ENCODE results near the gene IGFALS.

IGFALS gene

GRCh38 chr16:1775006-1775845 lies 18.3 kb downstream of the IGFALS start:
- DNase-seq: no peak

- no peak for DNase-seq
Measured at GRCh38 chr16:1774448-1774780, 19.1 kb downstream of the IGFALS start.

- no peak for DNase-seq
Measured at GRCh38 chr16:1773703-1774447, 19.6 kb downstream of the IGFALS start.

GRCh38 chr16:1772908-1773702 lies 20.4 kb downstream of the IGFALS start, which contains the start of gene MRPS34:
MRPS34 (minus strand) TSS chr16:1773134; CDS start chr16:1773119, 15 bp downstream.
- peak; percentile 89 for DNase-seq

- DNase-seq: peak; percentile 73
Measured at GRCh38 chr16:1772362-1772907, 21.1 kb downstream of the IGFALS start, which contains the start of gene EME2. EME2 (plus strand) TSS chr16:1772810; CDS start chr16:1773228, 418 bp downstream.

GRCh38 chr16:1771864-1772361 lies 21.6 kb downstream of the IGFALS start:
- DNase-seq: no peak

- DNase-seq: peak; percentile 88
Measured at GRCh38 chr16:1771188-1771863, 22.2 kb downstream of the IGFALS start, which contains the start of gene NME3. NME3 (minus strand) TSS chr16:1771543; CDS start chr16:1771534, 9 bp downstream.

GRCh38 chr16:1770328-1771187 lies 22.9 kb downstream of the IGFALS start:
- peak; percentile 72 for DNase-seq

- no peak for DNase-seq
Measured at GRCh38 chr16:1769402-1770300, 23.9 kb downstream of the IGFALS start.

- DNase-seq: no peak
Measured at GRCh38 chr16:1768767-1769401, 24.6 kb downstream of the IGFALS start.

GRCh38 chr16:1768061-1768766 lies 25.3 kb downstream of the IGFALS start:
- DNase-seq: no peak

- no peak for DNase-seq
Measured at GRCh38 chr16:1767116-1767994, 26.1 kb downstream of the IGFALS start.

GRCh38 chr16:1766701-1767100 lies 26.8 kb downstream of the IGFALS start:
- DNase-seq: no peak

GRCh38 chr16:1766231-1766630 lies 27.3 kb downstream of the IGFALS start:
- DNase-seq: no peak

- no peak for DNase-seq
Measured at GRCh38 chr16:1765826-1766225, 27.7 kb downstream of the IGFALS start.

- no peak for DNase-seq
Measured at GRCh38 chr16:1764971-1765370, 28.5 kb downstream of the IGFALS start.

Measured in stimulated activated CD4-positive, alpha-beta T cell treated with anti-CD3 and anti-CD28 coated beads, Interleukin-15, amount 100 ng/mL, for 24 hours (primary cell).